ENCODE measurements around the gene NACAD. TPM values are rescaled to one million over a fixed set of nuclear protein-coding genes. Genes with fewer than 3 reads are reported as not detected.

The NACAD gene
- total RNA-seq, 1 experiment from 2014 or later = 0.24 TPM

- Histone ChIP-seq H4K20me1 (ENCODE audit: insufficient read depth) (no peaks in the 10 kb centered on the region), H3K27ac (no peak overlapping the region), H3K9me3 (ENCODE audit: insufficient read depth, low read depth) (no peaks in the 10 kb centered on the region), H3K4me1 (replicated peaks; ENCODE audit: insufficient read depth) (peaks cover 17% of the 10 kb centered on the region), H3K36me3 (ENCODE audit: low read depth) (no peaks in the 10 kb centered on the region), H3K4me3 (no peak overlapping the region), H2AFZ (no peak overlapping the region), H3K9me2 (ENCODE audit: insufficient read depth) (no peaks in the 10 kb centered on the region), H3K79me2 (ENCODE audit: low read depth) (no peaks in the 10 kb centered on the region), H3F3A (ENCODE audit: insufficient read depth, low read depth) (peaks cover 38% of the 10 kb centered on the region), H3K27me3 (ENCODE audit: insufficient read depth, low read depth) (no peaks in the 10 kb centered on the region), H3K4me2 (no peak overlapping the region)
- no TSS peak for BruUV-seq (replicated peaks)
- ChIA-PET CTCF (no interaction called here), POLR2A (ENCODE audit: unreplicated experiment) (interaction anchor here (0.6 kb wide), 1 partner anchor 200 kb away, joined by 12 read pairs; no protein-coding TSS in a partner anchor)
- DNase-seq = no peak
- intact Hi-C loops (cut with micrococcal nuclease; ENCODE audit: unreplicated experiment) = no loop called here
- TF ChIP-seq EZH2 (IDR thresholded peaks at IDR 0.05; ENCODE audit: low read depth) (no peak), CTCF (conservative IDR thresholded peaks at IDR 0.05) (no peak)
Measured at GRCh38 chr7:45088146-45088701, 545 bp downstream of the NACAD start.

GRCh38 chr7:45087301-45088145 lies 1.2 kb downstream of the NACAD start:
- intact Hi-C loops (cut with micrococcal nuclease; ENCODE audit: unreplicated experiment) = no loop called here
- no peak for TF ChIP-seq EZH2 (IDR thresholded peaks at IDR 0.05; ENCODE audit: low read depth)
- no peak for TF ChIP-seq CTCF (conservative IDR thresholded peaks at IDR 0.05)
- H3K9me2 ChIP-seq (ENCODE audit: insufficient read depth) = no peaks in the 10 kb centered on the region
- H2AFZ ChIP-seq = no peak overlapping the region
- POLR2A ChIA-PET (ENCODE audit: unreplicated experiment) = no interaction called here
- no peaks in the 10 kb centered on the region for H3K9me3 ChIP-seq (ENCODE audit: insufficient read depth, low read depth)
- H3K36me3 ChIP-seq (ENCODE audit: low read depth) = no peaks in the 10 kb centered on the region
- peaks cover 17% of the 10 kb centered on the region for H3K4me1 ChIP-seq (replicated peaks; ENCODE audit: insufficient read depth)
- H3K4me2 ChIP-seq = no peak overlapping the region
- BruUV-seq (replicated peaks) = no TSS peak
- peaks cover 36% of the 10 kb centered on the region for H3F3A ChIP-seq (ENCODE audit: insufficient read depth, low read depth)
- H3K27me3 ChIP-seq (ENCODE audit: insufficient read depth, low read depth) = no peaks in the 10 kb centered on the region
- DNase-seq = no peak
- no peaks in the 10 kb centered on the region for H4K20me1 ChIP-seq (ENCODE audit: insufficient read depth)
- H3K79me2 ChIP-seq (ENCODE audit: low read depth) = no peaks in the 10 kb centered on the region
- H3K27ac ChIP-seq = no peak overlapping the region
- no peak overlapping the region for H3K4me3 ChIP-seq
- CTCF ChIA-PET = interaction anchor here (0.6 kb wide), 1 partner anchor 30 kb away, joined by 10 read pairs; no protein-coding TSS in a partner anchor

GRCh38 chr7:45086331-45087065 lies 2.3 kb downstream of the NACAD start:
- no peaks in the 10 kb centered on the region for H3K27me3 ChIP-seq (ENCODE audit: insufficient read depth, low read depth)
- BruUV-seq (replicated peaks) = no TSS peak
- H3K9me3 ChIP-seq (ENCODE audit: insufficient read depth, low read depth) = no peaks in the 10 kb centered on the region
- no peaks in the 10 kb centered on the region for H3K79me2 ChIP-seq (ENCODE audit: low read depth)
- H3K9me2 ChIP-seq (ENCODE audit: insufficient read depth) = no peaks in the 10 kb centered on the region
- H2AFZ ChIP-seq = no peak overlapping the region
- H3K27ac ChIP-seq = no peak overlapping the region
- intact Hi-C loops (cut with micrococcal nuclease; ENCODE audit: unreplicated experiment) = no loop called here
- ChIA-PET POLR2A (ENCODE audit: unreplicated experiment) (no interaction called here), CTCF (no interaction called here)
- no peak for TF ChIP-seq EZH2 (IDR thresholded peaks at IDR 0.05; ENCODE audit: low read depth)
- TF ChIP-seq CTCF (conservative IDR thresholded peaks at IDR 0.05) = no peak
- H4K20me1 ChIP-seq (ENCODE audit: insufficient read depth) = no peaks in the 10 kb centered on the region
- H3K36me3 ChIP-seq (ENCODE audit: low read depth) = no peaks in the 10 kb centered on the region
- no peak for DNase-seq
- no peak overlapping the region for H3K4me3 ChIP-seq
- peaks cover 28% of the 10 kb centered on the region; the same call in 1 of the 2 replicates for H3F3A ChIP-seq (ENCODE audit: insufficient read depth, low read depth)
- no peak overlapping the region for H3K4me2 ChIP-seq
- peaks cover 11% of the 10 kb centered on the region for H3K4me1 ChIP-seq (replicated peaks; ENCODE audit: insufficient read depth)
